Measurements from ENCODE around the gene DSP. TPM values are rescaled to one million over a fixed set of nuclear protein-coding genes. Genes with fewer than 3 reads are reported as not detected.

DSP gene, protein sequence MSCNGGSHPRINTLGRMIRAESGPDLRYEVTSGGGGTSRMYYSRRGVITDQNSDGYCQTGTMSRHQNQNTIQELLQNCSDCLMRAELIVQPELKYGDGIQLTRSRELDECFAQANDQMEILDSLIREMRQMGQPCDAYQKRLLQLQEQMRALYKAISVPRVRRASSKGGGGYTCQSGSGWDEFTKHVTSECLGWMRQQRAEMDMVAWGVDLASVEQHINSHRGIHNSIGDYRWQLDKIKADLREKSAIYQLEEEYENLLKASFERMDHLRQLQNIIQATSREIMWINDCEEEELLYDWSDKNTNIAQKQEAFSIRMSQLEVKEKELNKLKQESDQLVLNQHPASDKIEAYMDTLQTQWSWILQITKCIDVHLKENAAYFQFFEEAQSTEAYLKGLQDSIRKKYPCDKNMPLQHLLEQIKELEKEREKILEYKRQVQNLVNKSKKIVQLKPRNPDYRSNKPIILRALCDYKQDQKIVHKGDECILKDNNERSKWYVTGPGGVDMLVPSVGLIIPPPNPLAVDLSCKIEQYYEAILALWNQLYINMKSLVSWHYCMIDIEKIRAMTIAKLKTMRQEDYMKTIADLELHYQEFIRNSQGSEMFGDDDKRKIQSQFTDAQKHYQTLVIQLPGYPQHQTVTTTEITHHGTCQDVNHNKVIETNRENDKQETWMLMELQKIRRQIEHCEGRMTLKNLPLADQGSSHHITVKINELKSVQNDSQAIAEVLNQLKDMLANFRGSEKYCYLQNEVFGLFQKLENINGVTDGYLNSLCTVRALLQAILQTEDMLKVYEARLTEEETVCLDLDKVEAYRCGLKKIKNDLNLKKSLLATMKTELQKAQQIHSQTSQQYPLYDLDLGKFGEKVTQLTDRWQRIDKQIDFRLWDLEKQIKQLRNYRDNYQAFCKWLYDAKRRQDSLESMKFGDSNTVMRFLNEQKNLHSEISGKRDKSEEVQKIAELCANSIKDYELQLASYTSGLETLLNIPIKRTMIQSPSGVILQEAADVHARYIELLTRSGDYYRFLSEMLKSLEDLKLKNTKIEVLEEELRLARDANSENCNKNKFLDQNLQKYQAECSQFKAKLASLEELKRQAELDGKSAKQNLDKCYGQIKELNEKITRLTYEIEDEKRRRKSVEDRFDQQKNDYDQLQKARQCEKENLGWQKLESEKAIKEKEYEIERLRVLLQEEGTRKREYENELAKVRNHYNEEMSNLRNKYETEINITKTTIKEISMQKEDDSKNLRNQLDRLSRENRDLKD (N-terminal part only)
- total RNA-seq = 467 TPM

- DNase-seq = no peak
These were observed at the start of gene DSP for GRCh38 chr6:7541175-7542064. Gene DSP (plus strand): TSS chr6:7541671. CDS start chr6:7541916, 245 bp downstream.

DNA sequence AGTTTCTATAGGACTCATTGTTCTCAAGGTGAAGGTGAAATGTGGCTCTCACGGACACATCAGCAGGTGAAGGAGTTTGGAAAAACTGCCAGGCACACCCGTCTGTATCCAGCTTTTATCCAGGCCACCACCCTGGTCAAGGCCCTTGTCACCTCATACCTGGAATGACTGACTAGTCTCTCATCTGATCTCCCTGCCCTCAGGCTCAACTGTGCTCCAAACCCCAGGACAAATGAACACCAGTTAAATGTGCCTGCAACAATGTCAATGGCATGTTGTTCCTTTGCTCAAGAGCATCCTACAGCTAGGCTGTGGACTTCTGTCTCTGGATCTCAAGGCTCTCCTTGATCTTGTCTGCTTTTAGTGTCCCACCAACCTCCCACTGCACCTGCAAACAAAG lies 47.6 kb upstream of the DSP start:
- no peak for DNase-seq

DNA sequence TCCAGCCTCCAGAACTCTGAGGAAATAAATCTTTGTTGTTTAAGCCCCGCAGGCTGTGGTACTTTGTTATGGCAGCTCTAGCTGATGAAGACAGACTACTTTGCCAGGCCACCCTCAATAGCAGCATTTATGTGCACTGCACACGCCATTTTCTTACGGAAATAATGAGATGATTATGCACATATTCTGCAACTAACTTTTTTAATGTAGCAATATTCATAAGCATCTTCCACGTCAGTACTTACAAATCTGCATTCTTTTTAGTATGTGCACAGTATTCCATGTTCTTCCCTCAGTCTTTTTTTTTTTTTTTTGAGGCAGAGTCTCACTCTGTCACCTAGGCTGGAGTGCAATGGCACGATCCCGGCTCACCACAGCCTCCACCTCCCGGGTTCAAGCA lies 46.8 kb upstream of the DSP start:
- no peak for DNase-seq

GRCh38 chr6:7496266-7496875 lies 45.1 kb upstream of the DSP start:
- DNase-seq = no peak

DNA sequence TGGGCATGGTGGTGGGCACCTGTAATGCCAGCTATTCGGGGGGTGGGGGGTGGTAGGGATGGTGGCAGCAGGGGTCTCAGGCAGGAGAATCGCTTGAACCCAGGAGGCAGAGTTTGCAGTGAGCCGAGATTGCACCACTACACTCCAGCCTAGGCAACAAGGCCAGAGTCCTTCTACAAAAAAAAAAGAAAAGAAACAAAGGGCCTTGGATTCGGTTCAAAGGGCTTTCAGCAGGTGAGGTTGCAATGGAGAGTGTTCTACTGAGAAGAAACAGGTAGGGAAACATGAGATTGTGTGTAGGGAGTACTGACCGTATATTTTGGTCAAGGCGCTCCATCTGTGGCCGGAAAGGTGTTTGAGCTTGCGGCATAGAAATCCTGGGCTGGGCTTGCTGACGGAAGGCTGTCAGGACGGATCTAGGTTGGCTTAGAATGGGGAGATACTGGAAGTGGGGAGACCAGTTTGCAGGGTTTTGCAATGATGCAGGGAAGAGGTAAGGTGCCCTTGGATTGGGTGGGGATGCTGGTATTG lies 40.7 kb upstream of the DSP start:
- DNase-seq = no peak

DNA sequence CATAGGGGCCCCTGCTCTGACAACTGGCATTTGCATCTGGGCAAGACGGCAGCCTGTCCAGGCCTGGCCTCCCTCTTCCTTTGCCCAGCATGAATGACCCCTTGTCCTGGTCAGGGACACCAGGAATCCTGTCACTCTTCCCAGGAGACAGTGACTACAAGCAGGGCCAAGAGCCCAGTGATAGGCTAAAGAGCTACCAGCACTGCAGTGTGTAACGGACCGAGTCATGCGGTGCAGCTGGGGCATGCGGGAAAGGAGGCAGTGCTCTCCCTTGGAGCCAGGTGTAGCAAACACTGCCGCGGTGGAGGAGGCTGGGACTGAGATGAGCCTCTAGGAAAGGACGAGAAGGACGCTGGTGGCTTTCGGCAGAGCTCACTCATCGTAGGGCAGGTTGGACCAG lies 38.7 kb upstream of the DSP start:
- DNase-seq = no peak

DNA sequence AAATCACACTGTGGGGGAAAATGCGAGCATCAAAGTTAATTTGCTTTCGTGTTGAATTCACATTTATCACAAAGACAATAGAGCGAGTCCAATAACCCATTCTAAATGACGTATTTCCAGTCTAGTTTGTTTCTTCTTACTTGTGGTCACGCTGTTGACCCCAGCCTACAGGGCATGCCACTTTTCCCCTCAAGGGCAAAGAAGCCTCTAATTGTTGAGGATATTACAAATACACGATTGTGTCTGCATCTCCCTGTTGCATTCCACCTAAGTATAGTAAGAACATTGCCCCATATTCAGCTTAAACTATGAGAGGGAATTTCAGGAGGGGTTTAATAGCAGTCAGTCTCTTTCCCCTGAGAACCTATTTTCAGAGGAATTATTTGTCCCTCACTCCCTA lies 37.4 kb upstream of the DSP start:
- DNase-seq = no peak

DNA sequence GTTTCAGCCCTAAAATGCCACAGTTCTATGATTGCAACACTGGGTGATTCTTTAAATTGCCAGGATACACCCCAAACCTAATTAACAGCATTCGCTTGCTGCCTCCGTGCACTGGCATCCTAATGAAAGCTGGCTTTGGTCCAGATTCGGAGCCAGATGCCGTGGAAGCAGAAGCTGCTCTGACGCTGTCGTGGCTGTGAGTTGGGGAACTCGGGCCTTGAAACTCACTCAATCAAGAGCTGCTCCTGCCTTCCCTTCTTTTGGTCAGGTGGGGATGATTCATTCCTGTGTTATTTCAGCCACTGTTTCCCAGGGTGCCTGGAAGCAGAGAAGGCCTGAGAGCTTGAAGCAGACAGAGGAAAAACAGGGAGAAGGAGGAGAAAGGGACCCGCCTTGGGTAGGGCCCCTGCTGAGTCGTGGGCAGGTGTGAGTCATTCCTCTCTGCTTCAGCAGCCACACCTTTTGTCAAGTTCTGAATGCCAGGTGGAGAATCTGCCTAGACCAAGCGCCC lies 36.2 kb upstream of the DSP start:
- DNase-seq = no peak

DNA sequence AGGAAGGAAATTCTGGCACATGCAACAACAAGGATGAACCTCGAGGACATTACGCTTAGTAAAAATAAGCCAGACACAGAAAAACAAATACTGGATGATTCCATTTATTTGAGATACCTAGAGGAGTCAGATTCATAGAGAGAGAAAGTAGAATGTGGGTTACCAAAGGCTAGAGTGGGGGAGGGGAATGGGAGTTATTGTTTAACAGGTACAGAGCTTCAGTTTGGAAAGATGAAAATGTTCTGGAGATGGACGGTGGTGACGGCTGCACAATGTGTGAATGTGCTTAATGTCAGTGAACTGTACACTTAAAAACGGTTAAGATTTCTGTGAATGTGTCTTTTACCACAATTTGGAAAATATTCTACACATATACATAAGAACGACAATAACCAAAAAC lies 33.9 kb upstream of the DSP start:
- DNase-seq = no peak

DNA sequence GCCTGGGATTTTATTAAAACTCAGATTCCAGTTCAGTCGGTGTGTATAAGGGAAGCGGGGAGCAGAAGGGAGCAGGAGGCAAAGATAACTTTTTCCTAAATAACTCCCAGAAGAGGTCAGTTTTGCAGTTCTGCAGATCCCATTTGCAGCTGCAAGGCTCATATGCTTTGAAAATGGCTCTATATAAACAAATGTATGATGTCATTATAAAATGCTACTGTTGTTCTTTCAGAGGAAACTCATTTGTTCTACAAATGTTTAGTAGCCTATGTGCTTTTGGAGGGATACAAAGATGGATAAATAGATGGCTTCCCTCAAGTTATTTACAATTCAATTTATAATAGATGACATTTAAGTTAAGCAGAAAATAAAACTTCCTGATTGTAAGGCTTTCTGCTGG lies 29.2 kb upstream of the DSP start:
- DNase-seq = no peak

GRCh38 chr6:7513529-7513928 lies 27.9 kb upstream of the DSP start:
- no peak for DNase-seq

- no peak for DNase-seq
These were observed 26.1 kb upstream of the DSP start for GRCh38 chr6:7515363-7515762.

DNA sequence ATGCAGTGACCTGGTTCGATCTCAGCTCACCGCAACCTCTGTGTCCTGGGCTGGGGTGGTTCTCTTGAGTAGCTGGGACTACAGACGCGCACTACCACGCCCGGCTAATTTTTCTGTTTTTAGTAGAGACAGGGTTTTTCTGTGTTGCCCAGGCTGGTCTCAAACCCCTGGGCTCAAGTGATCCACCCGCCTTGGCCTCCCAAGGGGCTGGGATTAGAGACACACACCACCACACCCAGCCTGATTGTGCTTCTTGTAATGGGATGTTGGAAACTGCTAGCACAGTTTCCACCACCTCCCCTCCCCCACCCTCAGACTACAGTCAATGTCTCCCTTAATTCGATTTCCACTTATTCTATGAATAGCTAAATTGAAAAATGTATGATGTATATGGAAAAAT lies 22.6 kb upstream of the DSP start:
- DNase-seq = no peak

DNA sequence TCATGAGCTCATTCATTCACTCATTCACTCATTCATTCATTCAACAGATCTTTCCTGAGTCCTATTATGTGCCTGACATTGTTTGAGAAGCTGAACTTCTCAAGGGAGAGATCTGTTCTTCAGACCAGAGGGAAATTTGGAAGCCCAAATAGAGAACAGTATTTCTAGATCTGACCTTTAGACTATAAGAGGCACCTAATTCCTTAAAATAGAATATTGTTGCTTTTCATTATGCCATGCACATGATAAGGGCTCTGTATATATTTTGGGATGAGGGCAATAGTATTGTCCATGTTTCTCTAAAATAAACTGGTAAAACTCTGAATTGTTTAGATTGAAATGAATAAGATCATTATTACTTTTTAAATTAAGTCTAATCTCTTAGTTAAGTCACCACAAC lies 18.6 kb upstream of the DSP start:
- DNase-seq = no peak

- DNase-seq = no peak
These were observed 17.5 kb upstream of the DSP start for GRCh38 chr6:7523922-7524321.

- no peak for DNase-seq
These were observed 14.7 kb upstream of the DSP start for GRCh38 chr6:7526755-7527154.

DNA sequence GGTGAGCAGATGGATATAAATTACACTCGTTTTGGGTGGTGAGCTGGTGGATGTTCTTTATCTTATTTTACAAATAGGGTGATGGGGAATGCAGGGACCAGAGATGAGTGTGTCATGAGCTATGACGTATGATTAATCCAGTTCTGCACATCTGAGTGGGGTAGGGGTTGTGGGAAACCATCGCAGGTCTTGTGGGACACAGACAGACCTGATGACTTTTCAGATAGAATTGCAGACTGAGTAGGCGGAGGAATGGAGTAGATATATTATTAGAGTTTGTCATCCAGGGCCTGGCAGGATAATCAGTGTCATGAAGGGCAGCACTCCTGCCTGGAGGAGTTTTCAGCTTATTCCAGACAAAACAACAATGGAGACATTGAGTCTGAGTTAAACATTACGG lies 12.9 kb upstream of the DSP start:
- DNase-seq = no peak

- no peak for DNase-seq
These were observed 12.3 kb upstream of the DSP start for GRCh38 chr6:7529141-7529540.

- DNase-seq = no peak
These were observed 9.2 kb upstream of the DSP start for GRCh38 chr6:7532232-7532631.

GRCh38 chr6:7532821-7533220 lies 8.7 kb upstream of the DSP start:
- DNase-seq = no peak

DNA sequence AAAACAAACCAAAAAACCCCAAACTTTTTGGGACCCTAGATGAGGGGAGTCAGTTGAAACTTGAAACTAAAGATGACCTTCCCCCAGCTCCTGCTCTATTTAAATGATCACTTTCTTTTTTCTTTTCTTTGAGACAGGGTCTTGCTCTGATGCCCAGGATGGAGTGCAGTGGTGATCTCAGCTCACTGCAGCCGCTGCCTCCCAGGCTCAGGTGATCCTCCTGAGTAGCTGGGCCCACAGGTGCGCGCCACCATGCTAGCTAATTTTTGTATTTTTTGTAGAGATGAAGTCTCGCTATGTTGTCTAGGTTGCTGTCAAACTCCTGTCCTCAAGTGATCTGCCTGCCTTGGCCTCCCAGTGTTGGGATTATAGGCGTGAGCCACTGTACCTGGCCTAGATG lies 7.3 kb upstream of the DSP start:
- DNase-seq = no peak
